Jurkat, Clone E6-1 (cell line): ENCODE results near the gene SLC13A5.

Source experiments
- DNase-seq: peaks from one replicate; pipeline ENCODE4 v3.0.0-alpha.2; 2011; ENCODE audit warnings: low read depth, low spot score
- H3K4me3 ChIP-seq: 2 replicates; pipeline ENCODE4 v1.5.1; 2011; ENCODE audit warnings: mild to moderate bottlenecking, low read length, control low read depth, moderate library complexity

The SLC13A5 gene

GRCh38 chr17:6690641-6691040, 22.5 kb downstream of the SLC13A5 start:
- DNase-seq: no peak

GRCh38 chr17:6688944-6689343, 24.2 kb downstream of the SLC13A5 start:
- H3K4me3 ChIP-seq: no peak overlapping the region
- no peak for DNase-seq

More at GRCh38 chr17:6690641-6691040, 22.5 kb downstream of the SLC13A5 start:
- H3K4me3 ChIP-seq: no peak overlapping the region

- no peak for DNase-seq
- H3K4me3 ChIP-seq: no peak overlapping the region
Measured at GRCh38 chr17:6686026-6686425, 27.1 kb downstream of the SLC13A5 start.

- H3K4me3 ChIP-seq: no peak overlapping the region
- DNase-seq: no peak
Measured at GRCh38 chr17:6684881-6685767, 28.0 kb downstream of the SLC13A5 start.

GRCh38 chr17:6684460-6684783, 28.7 kb downstream of the SLC13A5 start:
- no peak overlapping the region for H3K4me3 ChIP-seq

GRCh38 chr17:6683730-6684459, 29.3 kb downstream of the SLC13A5 start:
- H3K4me3 ChIP-seq: no peak overlapping the region
- DNase-seq: no peak

More at GRCh38 chr17:6684460-6684783, 28.7 kb downstream of the SLC13A5 start:
- DNase-seq: no peak

GRCh38 chr17:6683081-6683684, 30.0 kb downstream of the SLC13A5 start:
- no peak for DNase-seq
- H3K4me3 ChIP-seq: no peak overlapping the region

GRCh38 chr17:6682339-6682738, 30.8 kb downstream of the SLC13A5 start:
- H3K4me3 ChIP-seq: no peak overlapping the region
- no peak for DNase-seq

GRCh38 chr17:6681671-6682070, 31.5 kb downstream of the SLC13A5 start:
- no peak for DNase-seq
- H3K4me3 ChIP-seq: no peak overlapping the region

- H3K4me3 ChIP-seq: no peak overlapping the region
- no peak for DNase-seq
Measured at GRCh38 chr17:6681176-6681575, 32.0 kb downstream of the SLC13A5 start.

GRCh38 chr17:6679241-6679640, 33.9 kb downstream of the SLC13A5 start:
- H3K4me3 ChIP-seq: no peak overlapping the region
- no peak for DNase-seq

GRCh38 chr17:6677946-6678345, 35.2 kb downstream of the SLC13A5 start:
- no peak overlapping the region for H3K4me3 ChIP-seq
- DNase-seq: no peak

- DNase-seq: peak; percentile 47
- no peak overlapping the region for H3K4me3 ChIP-seq
Measured at GRCh38 chr17:6677158-6677831, 35.9 kb downstream of the SLC13A5 start.

GRCh38 chr17:6676802-6677157, 36.4 kb downstream of the SLC13A5 start:
- H3K4me3 ChIP-seq: no peak overlapping the region
- no peak for DNase-seq

- H3K4me3 ChIP-seq: no peak overlapping the region
- DNase-seq: no peak
Measured at GRCh38 chr17:6675201-6675825, 37.9 kb downstream of the SLC13A5 start.

GRCh38 chr17:6674586-6674985, 38.6 kb downstream of the SLC13A5 start:
- no peak overlapping the region for H3K4me3 ChIP-seq
- DNase-seq: no peak

- no peak overlapping the region for H3K4me3 ChIP-seq
- DNase-seq: no peak
Measured at GRCh38 chr17:6671431-6671830, 41.7 kb downstream of the SLC13A5 start.

GRCh38 chr17:6670999-6671398, 42.2 kb downstream of the SLC13A5 start:
- H3K4me3 ChIP-seq: no peak overlapping the region
- DNase-seq: no peak

- no peak for DNase-seq
- no peak overlapping the region for H3K4me3 ChIP-seq
Measured at GRCh38 chr17:6670571-6670970, 42.6 kb downstream of the SLC13A5 start.
